ENCODE results near the gene DISP1. TPM values are rescaled to one million over a fixed set of nuclear protein-coding genes. Genes with fewer than 3 reads are reported as not detected.
"Not testable (repeated sequence)": the region's sequence is repeated elsewhere in the genome, so short reads cannot be mapped to it uniquely, and the experiment has no call there.

Gene DISP1
- total and polyA plus RNA-seq, 2 experiments from 2014 or later, result 2.6 to 3.1 TPM

- H4K20me1 ChIP-seq (ENCODE audit: insufficient read depth), result no peaks in the 10 kb centered on the region
- H3K9me2 ChIP-seq (ENCODE audit: insufficient read depth), result no peaks in the 10 kb centered on the region
- no peak overlapping the region for H3K9ac ChIP-seq
- H3K79me2 ChIP-seq (ENCODE audit: insufficient read depth), result no peaks in the 10 kb centered on the region
- H3K9me3 ChIP-seq (ENCODE audit: low read depth), result no peaks in the 10 kb centered on the region
- DNase-seq, result no peak
- no peak overlapping the region for H2AFZ ChIP-seq
- no peaks in the 10 kb centered on the region for H3K27me3 ChIP-seq (replicated peaks; ENCODE audit: insufficient read depth)
- H3K4me3 ChIP-seq, result no peak overlapping the region
- no peaks in the 10 kb centered on the region for H3F3A ChIP-seq (ENCODE audit: insufficient read depth)
- H3K4me2 ChIP-seq (ENCODE audit: unreplicated experiment), result no peak overlapping the region
- no peak for TF ChIP-seq EZH2phosphoT487 (IDR thresholded peaks at IDR 0.05; ENCODE audit: insufficient read depth, low read depth)
- no peak for TF ChIP-seq EZH2 (IDR thresholded peaks at IDR 0.05; ENCODE audit: insufficient read depth, poor library complexity, severe bottlenecking)
- H3K4me1 ChIP-seq (ENCODE audit: insufficient read depth), result 0 out of 2 replicates have a peak, but pooled peaks cover 9% of the 10 kb centered on the region
- H3K36me3 ChIP-seq (ENCODE audit: low read depth), result no peaks in the 10 kb centered on the region
- no peak overlapping the region for H3K27ac ChIP-seq
- in situ Hi-C loops (cut with MboI), result no loop called here
Observed at GRCh38 chr1:222845763-222846162, 30.9 kb downstream of the DISP1 start.

- H3K79me2 ChIP-seq (ENCODE audit: insufficient read depth); H3K4me1 ChIP-seq (ENCODE audit: insufficient read depth); H3K27me3 ChIP-seq (replicated peaks; ENCODE audit: insufficient read depth); H3K9me2 ChIP-seq (ENCODE audit: insufficient read depth); H3K4me3 ChIP-seq; H3K9me3 ChIP-seq (ENCODE audit: low read depth); H4K20me1 ChIP-seq (ENCODE audit: insufficient read depth); DNase-seq; H3K9ac ChIP-seq; H3K27ac ChIP-seq; H3K4me2 ChIP-seq (ENCODE audit: unreplicated experiment); in situ Hi-C loops (cut with MboI); H2AFZ ChIP-seq; H3F3A ChIP-seq (ENCODE audit: insufficient read depth); H3K36me3 ChIP-seq (ENCODE audit: low read depth): not testable (repeated sequence)
Observed at GRCh38 chr1:222850550-222850949, 35.7 kb downstream of the DISP1 start.

DNA sequence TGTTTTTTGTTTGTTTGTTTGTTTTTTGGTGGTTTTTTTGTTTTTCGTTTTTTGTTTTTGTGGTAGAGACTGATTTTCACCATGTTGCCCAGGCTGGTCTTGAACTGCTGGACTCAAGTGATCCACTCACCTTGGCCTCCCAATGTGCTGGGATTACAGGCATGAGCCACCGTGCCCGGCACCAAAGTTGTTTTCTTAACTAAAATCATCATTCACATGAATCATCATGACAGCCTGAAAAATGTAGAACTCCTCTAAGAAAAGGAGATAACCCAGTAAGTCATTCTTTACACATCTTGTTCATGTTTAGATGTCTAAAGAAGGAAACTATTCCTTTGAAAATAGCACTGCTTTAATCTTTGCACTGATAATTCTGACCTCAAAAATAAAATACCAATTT, 37.5 kb downstream of the DISP1 start:
- Histone ChIP-seq H3K79me2 (ENCODE audit: insufficient read depth) (no peaks in the 10 kb centered on the region), H3K9ac (no peak overlapping the region), H3K27ac (no peak overlapping the region), H2AFZ (no peak overlapping the region), H4K20me1 (ENCODE audit: insufficient read depth) (no peaks in the 10 kb centered on the region), H3K4me3 (no peak overlapping the region), H3F3A (ENCODE audit: insufficient read depth) (no peaks in the 10 kb centered on the region), H3K9me2 (ENCODE audit: insufficient read depth) (no peaks in the 10 kb centered on the region), H3K4me1 (ENCODE audit: insufficient read depth) (no peaks in the 10 kb centered on the region), H3K4me2 (ENCODE audit: unreplicated experiment) (no peak overlapping the region), H3K9me3 (ENCODE audit: low read depth) (no peaks in the 10 kb centered on the region), H3K27me3 (replicated peaks; ENCODE audit: insufficient read depth) (no peaks in the 10 kb centered on the region), H3K36me3 (ENCODE audit: low read depth) (no peaks in the 10 kb centered on the region)
- DNase-seq, result peak; percentile 32
- 59 to 61% methylated on average over 3 of the region's 3 CpGs for WGBS, 2 experiments (ENCODE audit: low coverage in 1 of 2, low lambda C conversion rate in 2 of 2, missing lambda C conversion rate in 2 of 2)
- in situ Hi-C loops (cut with MboI), result no loop called here
- no peak for TF ChIP-seq EZH2 (IDR thresholded peaks at IDR 0.05; ENCODE audit: insufficient read depth, poor library complexity, severe bottlenecking)
- no peak for TF ChIP-seq EZH2phosphoT487 (IDR thresholded peaks at IDR 0.05; ENCODE audit: insufficient read depth, low read depth)

- H3K9ac ChIP-seq, result no peak overlapping the region
- no peak overlapping the region for H3K4me2 ChIP-seq (ENCODE audit: unreplicated experiment)
- H3K36me3 ChIP-seq (ENCODE audit: low read depth), result no peaks in the 10 kb centered on the region
- H2AFZ ChIP-seq, result no peak overlapping the region
- no peaks in the 10 kb centered on the region for H3K9me3 ChIP-seq (ENCODE audit: low read depth)
- no peak overlapping the region for H3K4me3 ChIP-seq
- in situ Hi-C loops (cut with MboI), result no loop called here
- H3K9me2 ChIP-seq (ENCODE audit: insufficient read depth), result no peaks in the 10 kb centered on the region
- 66 to 67% methylated on average over 3 of the region's 3 CpGs for WGBS, 2 experiments (ENCODE audit: low coverage in 1 of 2, low lambda C conversion rate in 2 of 2, missing lambda C conversion rate in 2 of 2)
- TF ChIP-seq EZH2phosphoT487 (IDR thresholded peaks at IDR 0.05; ENCODE audit: insufficient read depth, low read depth) (no peak), EZH2 (IDR thresholded peaks at IDR 0.05; ENCODE audit: insufficient read depth, poor library complexity, severe bottlenecking) (no peak)
- no peak for DNase-seq
- no peak overlapping the region for H3K27ac ChIP-seq
- H4K20me1 ChIP-seq (ENCODE audit: insufficient read depth), result no peaks in the 10 kb centered on the region
- H3F3A ChIP-seq (ENCODE audit: insufficient read depth), result no peaks in the 10 kb centered on the region
- no peaks in the 10 kb centered on the region for H3K79me2 ChIP-seq (ENCODE audit: insufficient read depth)
- no peaks in the 10 kb centered on the region for H3K4me1 ChIP-seq (ENCODE audit: insufficient read depth)
- no peaks in the 10 kb centered on the region for H3K27me3 ChIP-seq (replicated peaks; ENCODE audit: insufficient read depth)
Observed at GRCh38 chr1:222861062-222861461, 46.2 kb downstream of the DISP1 start.

Other genes with a start within 250 kb of the DISP1 start
- 5.4 and 7.1 TPM in 2 replicates for gene TAF1A, start 225.1 kb upstream of the DISP1 start, total RNA-seq (2014; rRNA removed; shearing (Covaris generic))
- gene TAF1A, start 225.1 kb upstream of the DISP1 start, polyA plus RNA-seq (2016; fragmentation: Nextera tagmentation; extraction: Ambion mirVana), result 4.3 and 5.6 TPM in 2 replicates
- 28.2 and 35.8 TPM in 2 replicates for gene MIA3, start 196.9 kb upstream of the DISP1 start, total RNA-seq (2014; rRNA removed; shearing (Covaris generic))
- 44.5 and 47.5 TPM in 2 replicates for gene MIA3, start 196.9 kb upstream of the DISP1 start, polyA plus RNA-seq (2016; fragmentation: Nextera tagmentation; extraction: Ambion mirVana)
- 61.6 and 66.4 TPM in 2 replicates for gene AIDA, start 102.5 kb upstream of the DISP1 start, total RNA-seq (2014; rRNA removed; shearing (Covaris generic))
- 63.0 and 63.6 TPM in 2 replicates for gene AIDA, start 102.5 kb upstream of the DISP1 start, polyA plus RNA-seq (2016; fragmentation: Nextera tagmentation; extraction: Ambion mirVana)
- gene BROX, start 102.5 kb upstream of the DISP1 start, total RNA-seq (2014; rRNA removed; shearing (Covaris generic)), result 97.7 and 108 TPM in 2 replicates
- gene BROX, start 102.5 kb upstream of the DISP1 start, polyA plus RNA-seq (2016; fragmentation: Nextera tagmentation; extraction: Ambion mirVana), result 75.7 and 77.2 TPM in 2 replicates
- not detected in 2 replicates for gene FAM177B, start 77.8 kb upstream of the DISP1 start, total RNA-seq (2014; rRNA removed; shearing (Covaris generic))
- gene FAM177B, start 77.8 kb upstream of the DISP1 start, polyA plus RNA-seq (2016; fragmentation: Nextera tagmentation; extraction: Ambion mirVana), result not detected in 2 replicates

All from GM23248 (cell line).